M059J (cell line): ENCODE measurements around the gene PTPRZ1. TPM values are rescaled to one million over a fixed set of nuclear protein-coding genes. Genes with fewer than 3 reads are reported as not detected.

Source experiments
- DNase-seq: peaks from one replicate; pipeline ENCODE4 v3.0.0-alpha.2; 2012; ENCODE audit warnings: low read depth
- total RNA-seq: library from RNA; depleted of rRNA; stranded (reverse); fragments of >200 nt; shearing (Covaris generic); gene quantifications from 2 replicates; pipeline ENCODE4 v1.2.3, GENCODE V29; 2014

Gene PTPRZ1
- total RNA-seq, 1 experiment from 2014 or later, result not detected

- DNase-seq, result no peak
Observed at GRCh38 chr7:122054393-122054792, 181.4 kb downstream of the PTPRZ1 start.

- no peak for DNase-seq
Observed at GRCh38 chr7:122055073-122055472, 182.1 kb downstream of the PTPRZ1 start.

- DNase-seq, result no peak
Observed at GRCh38 chr7:122056977-122057376, 184.0 kb downstream of the PTPRZ1 start.

GRCh38 chr7:122059542-122059941, 186.6 kb downstream of the PTPRZ1 start:
- DNase-seq, result no peak

- DNase-seq, result no peak
Observed at GRCh38 chr7:122063146-122063545, 190.2 kb downstream of the PTPRZ1 start.

GRCh38 chr7:122064971-122065370, 192.0 kb downstream of the PTPRZ1 start:
- DNase-seq, result no peak

- DNase-seq, result no peak
Observed at GRCh38 chr7:122067077-122067476, 194.1 kb downstream of the PTPRZ1 start.

GRCh38 chr7:122068046-122068445, 195.1 kb downstream of the PTPRZ1 start:
- no peak for DNase-seq

GRCh38 chr7:122068999-122069398, 196.0 kb downstream of the PTPRZ1 start:
- no peak for DNase-seq

- DNase-seq, result no peak
Observed at GRCh38 chr7:122070062-122070461, 197.1 kb downstream of the PTPRZ1 start.

- DNase-seq, result no peak
Observed at GRCh38 chr7:122070834-122071233, 197.9 kb downstream of the PTPRZ1 start.

- DNase-seq, result no peak
Observed at GRCh38 chr7:122072272-122072671, 199.3 kb downstream of the PTPRZ1 start.

GRCh38 chr7:122072924-122073599, 200.1 kb downstream of the PTPRZ1 start:
- DNase-seq, result no peak

GRCh38 chr7:122073635-122074034, 200.7 kb downstream of the PTPRZ1 start:
- DNase-seq, result no peak

- no peak for DNase-seq
Observed at GRCh38 chr7:122082160-122082559, 209.2 kb downstream of the PTPRZ1 start.

GRCh38 chr7:122082670-122083069, 209.7 kb downstream of the PTPRZ1 start:
- no peak for DNase-seq

GRCh38 chr7:122092964-122093797, 220.2 kb downstream of the PTPRZ1 start:
- DNase-seq, result peak; percentile 63

GRCh38 chr7:122094549-122094948, 221.6 kb downstream of the PTPRZ1 start:
- no peak for DNase-seq

- DNase-seq, result no peak
Observed at GRCh38 chr7:122095642-122096041, 222.7 kb downstream of the PTPRZ1 start.

GRCh38 chr7:122100021-122100420, 227.1 kb downstream of the PTPRZ1 start:
- DNase-seq, result no peak

GRCh38 chr7:122103064-122103463, 230.1 kb downstream of the PTPRZ1 start:
- no peak for DNase-seq
